ENCODE results near the gene PAX8. TPM values are rescaled to one million over a fixed set of nuclear protein-coding genes. Genes with fewer than 3 reads are reported as not detected.

Gene PAX8
- total RNA-seq, 1 experiment from 2014 or later: 0.15 TPM

- ATAC-seq: no peak
- Histone ChIP-seq H3K4me1 (ENCODE audit: control insufficient read depth, insufficient read depth, low read length) (peaks cover 7% of the 10 kb centered on the region; the same call in 1 of the 2 replicates), H3K36me3 (ENCODE audit: control insufficient read depth, insufficient read depth, low read length) (no peaks in the 10 kb centered on the region), H3K27me3 (ENCODE audit: control insufficient read depth, insufficient read depth, low read length) (peaks cover 9% of the 10 kb centered on the region; the same call in 1 of the 2 replicates), H3K27ac (ENCODE audit: low read length) (no peak overlapping the region), H3K9me3 (ENCODE audit: control insufficient read depth, insufficient read depth, low read depth, low read length) (no peaks in the 10 kb centered on the region), H3K4me3 (ENCODE audit: low read depth in 2 of 2, low read length in 2 of 2) (no peak overlapping the region)
- no TSS peak for BruUV-seq (replicated peaks)
- CTCF ChIA-PET: no interaction called here
- POLR2A ChIA-PET: no interaction called here
- in situ Hi-C loops (cut with HindIII; ENCODE audit: low pct_unique_long_range_greater_than_20kb, low sequenced_read_pairs) (no loop called here), intact Hi-C loops (cut with micrococcal nuclease; ENCODE audit: unreplicated experiment) (no loop called here)
- TF ChIP-seq, protein P1, sequence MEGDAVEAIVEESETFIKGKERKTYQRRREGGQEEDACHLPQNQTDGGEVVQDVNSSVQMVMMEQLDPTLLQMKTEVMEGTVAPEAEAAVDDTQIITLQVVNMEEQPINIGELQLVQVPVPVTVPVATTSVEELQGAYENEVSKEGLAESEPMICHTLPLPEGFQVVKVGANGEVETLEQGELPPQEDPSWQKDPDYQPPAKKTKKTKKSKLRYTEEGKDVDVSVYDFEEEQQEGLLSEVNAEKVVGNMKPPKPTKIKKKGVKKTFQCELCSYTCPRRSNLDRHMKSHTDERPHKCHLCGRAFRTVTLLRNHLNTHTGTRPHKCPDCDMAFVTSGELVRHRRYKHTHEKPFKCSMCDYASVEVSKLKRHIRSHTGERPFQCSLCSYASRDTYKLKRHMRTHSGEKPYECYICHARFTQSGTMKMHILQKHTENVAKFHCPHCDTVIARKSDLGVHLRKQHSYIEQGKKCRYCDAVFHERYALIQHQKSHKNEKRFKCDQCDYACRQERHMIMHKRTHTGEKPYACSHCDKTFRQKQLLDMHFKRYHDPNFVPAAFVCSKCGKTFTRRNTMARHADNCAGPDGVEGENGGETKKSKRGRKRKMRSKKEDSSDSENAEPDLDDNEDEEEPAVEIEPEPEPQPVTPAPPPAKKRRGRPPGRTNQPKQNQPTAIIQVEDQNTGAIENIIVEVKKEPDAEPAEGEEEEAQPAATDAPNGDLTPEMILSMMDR (IDR thresholded peaks at IDR 0.05): no peak
- TF ChIP-seq TCF7L2 (IDR thresholded peaks at IDR 0.05; ENCODE audit: low read depth, low read length): no peak
- no peak for TF ChIP-seq POLR2AphosphoS5 (IDR thresholded peaks at IDR 0.05; ENCODE audit: low read depth, low read length)
- no peak for DNase-seq (ENCODE audit: low read depth, low spot score)
These were observed 4.3 kb downstream of the PAX8 start for GRCh38 chr2:113274432-113274831.

DNA sequence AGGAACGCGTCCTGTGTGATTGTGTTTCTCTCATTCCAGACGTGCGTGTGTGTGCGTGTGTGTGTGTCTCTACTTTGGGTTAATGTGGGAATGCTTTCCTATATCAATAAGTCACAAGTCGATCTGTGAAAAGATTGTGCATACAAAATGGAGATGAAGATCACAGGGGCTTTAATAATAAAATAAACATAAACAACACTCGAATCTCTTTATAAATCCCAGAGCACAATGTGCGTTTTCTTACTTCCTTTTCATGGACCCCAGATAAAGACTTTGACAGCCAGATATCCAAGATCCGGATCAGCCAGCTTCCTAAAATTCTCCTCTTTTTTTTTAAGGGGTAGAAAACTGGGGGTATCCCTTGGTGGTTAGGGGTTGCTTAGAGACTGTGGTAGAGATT lies 4.7 kb downstream of the PAX8 start:
- TF ChIP-seq TCF7L2 (IDR thresholded peaks at IDR 0.05; ENCODE audit: low read depth, low read length) (no peak), POLR2AphosphoS5 (IDR thresholded peaks at IDR 0.05; ENCODE audit: low read depth, low read length) (no peak), SIN3A (IDR thresholded peaks at IDR 0.05; ENCODE audit: borderline replicate concordance, insufficient read depth, low read depth, low read length) (no peak), REST (IDR thresholded peaks at IDR 0.05; ENCODE audit: insufficient read depth in 1 of 2, low read depth in 2 of 2, low read length in 1 of 2) (no peak)
- TF ChIP-seq, protein P1 (IDR thresholded peaks at IDR 0.05): no peak
- Histone ChIP-seq H3K4me3 (ENCODE audit: low read depth in 2 of 2, low read length in 2 of 2) (no peak overlapping the region), H3K27ac (ENCODE audit: low read length) (no peak overlapping the region), H3K27me3 (ENCODE audit: control insufficient read depth, insufficient read depth, low read length) (peaks cover 9% of the 10 kb centered on the region; the same call in 1 of the 2 replicates), H3K4me1 (ENCODE audit: control insufficient read depth, insufficient read depth, low read length) (peaks cover 7% of the 10 kb centered on the region; the same call in 1 of the 2 replicates), H3K36me3 (ENCODE audit: control insufficient read depth, insufficient read depth, low read length) (no peaks in the 10 kb centered on the region), H3K9me3 (ENCODE audit: control insufficient read depth, insufficient read depth, low read depth, low read length) (no peaks in the 10 kb centered on the region)
- CTCF ChIA-PET: no interaction called here
- in situ Hi-C loops (cut with HindIII; ENCODE audit: low pct_unique_long_range_greater_than_20kb, low sequenced_read_pairs): no loop called here
- ATAC-seq: no peak
- no peak for DNase-seq (ENCODE audit: low read depth, low spot score)
- intact Hi-C loops (cut with micrococcal nuclease; ENCODE audit: unreplicated experiment): no loop called here
- POLR2A ChIA-PET: no interaction called here
- BruUV-seq (replicated peaks): no TSS peak

Data from Panc1 (cell line).